H1 (cell line): Measurements from ENCODE around the gene MRPL42. TPM values are rescaled to one million over a fixed set of nuclear protein-coding genes. Genes with fewer than 3 reads are reported as not detected.

Source experiments
- CTCF ChIA-PET: fragments of 300-600 bp; sonication (Branson Sonifier 250); formaldehyde crosslinking; loops from one replicate; lab custom pipeline; 2021; ENCODE audit not compliant: partially characterized antibody; lab: Charles Lee
- POLR2A ChIA-PET: fragments of 300-600 bp; sonication (Branson Sonifier 250); formaldehyde crosslinking; loops from one replicate; lab custom pipeline; 2021; ENCODE audit warnings: inconsistent platforms; ENCODE audit not compliant: partially characterized antibody; lab: Charles Lee
- DNase-seq, 2 experiments: peaks; one replicate each; pipeline versions ENCODE4 v3.0.0 to v3.0.0-alpha.2; 2010 to 2022; ENCODE audit warnings: low spot score in 2 of 2, low read depth in 1 of 2, mixed read lengths in 1 of 2
- FAIRE-seq: peaks from 2 replicates; lab custom pipeline; 2011; peaks lifted over from hg19 to GRCh38; lab: Jason Lieb, UNC
- H2AFZ ChIP-seq: 2 replicates; pipeline ENCODE4 v1.8.1; 2012; ENCODE audit warnings: low read length, inconsistent platforms
- H2AK5ac ChIP-seq: 2 replicates; pipeline ENCODE4 v1.6.1; 2013; ENCODE audit warnings: low read depth, low read length
- H2BK120ac ChIP-seq: replicated peaks from 2 replicates; pipeline ENCODE3; 2013; ENCODE audit warnings: low read depth, low read length, inconsistent platforms
- H2BK12ac ChIP-seq: 2 replicates; pipeline ENCODE4 v1.6.1; 2013; ENCODE audit warnings: low read depth, low read length
- H2BK15ac ChIP-seq: 2 replicates; pipeline ENCODE4 v1.6.1; 2013; ENCODE audit warnings: low read length
- H2BK20ac ChIP-seq: 2 replicates; pipeline ENCODE4 v1.6.1; 2013; ENCODE audit warnings: low read length
- H2BK5ac ChIP-seq: 2 replicates; pipeline ENCODE4 v1.6.1; 2013; ENCODE audit warnings: low read depth, low read length
- H3K14ac ChIP-seq: 2 replicates; pipeline ENCODE4 v1.6.1; 2013; ENCODE audit warnings: inconsistent platforms; ENCODE audit not compliant: insufficient read length
- H3K18ac ChIP-seq: 2 replicates; pipeline ENCODE4 v1.6.1; 2013; ENCODE audit warnings: low read length; ENCODE audit errors: extremely low read depth
- H3K23ac ChIP-seq: 2 replicates; pipeline ENCODE4 v1.6.1; 2013; ENCODE audit warnings: inconsistent platforms; ENCODE audit not compliant: insufficient read length
- H3K23me2 ChIP-seq: 2 replicates; pipeline ENCODE4 v1.6.1; 2013; ENCODE audit warnings: low read depth, low read length
- H3K27ac ChIP-seq: 2 replicates; pipeline ENCODE4 v1.6.1; 2011; ENCODE audit warnings: low read depth, low read length, inconsistent platforms
- H3K27me3 ChIP-seq, 4 experiments: replicated peaks in 1 of 4; 1 replicate in 1 of 4; 2 replicates in 3 of 4; pipeline versions ENCODE4 v1.6.1 to v1.8.1; 2011 to 2013; ENCODE audit warnings: low read length in 3 of 4, mild to moderate bottlenecking in 3 of 4, inconsistent platforms in 2 of 4, mixed read lengths in 2 of 4, moderate library complexity in 1 of 4; ENCODE audit not compliant: control insufficient read depth in 3 of 4, insufficient read depth in 3 of 4; ENCODE audit errors: extremely low read depth in 1 of 4
- H3K36me3 ChIP-seq, 4 experiments: 2 replicates each; pipeline versions ENCODE4 v1.6.1 to v1.8.1; 2011 to 2013; ENCODE audit warnings: mild to moderate bottlenecking in 4 of 4, low read length in 3 of 4, moderate library complexity in 2 of 4, control low read depth in 1 of 4, inconsistent platforms in 1 of 4; ENCODE audit not compliant: insufficient read depth in 4 of 4, control insufficient read depth in 2 of 4
- H3K4ac ChIP-seq: replicated peaks from 2 replicates; pipeline ENCODE3; 2013; ENCODE audit warnings: low read length, low read depth, mixed read lengths, inconsistent platforms; ENCODE audit not compliant: insufficient read length
- H3K4me1 ChIP-seq, 4 experiments: replicated peaks in 1 of 4; 1 replicate in 1 of 4; 2 replicates in 3 of 4; pipeline versions ENCODE4 v1.6.1 to v1.8.1; 2011 to 2013; ENCODE audit warnings: low read length in 3 of 4, inconsistent platforms in 2 of 4, mixed read lengths in 1 of 4; ENCODE audit not compliant: insufficient read depth in 4 of 4, control insufficient read depth in 3 of 4
- H3K4me2 ChIP-seq, 2 experiments: 2 replicates each; pipeline versions ENCODE4 v1.6.1 to v1.8.1; 2011 to 2013; ENCODE audit warnings: low read depth in 2 of 2, low read length in 2 of 2, control low read depth in 1 of 2, inconsistent platforms in 1 of 2, mild to moderate bottlenecking in 1 of 2; ENCODE audit not compliant: insufficient read depth in 1 of 2
- H3K4me3 ChIP-seq, 4 experiments: fragments of 200-600, 300-600 bp in 1 of 4; sonication (generic), shearing (Covaris generic), sonication (Bioruptor Twin) in 1 of 4; 2 replicates each; pipeline versions ENCODE4 v1.5.1 to v1.8.1; 2011 to 2016; ENCODE audit warnings: low read length in 4 of 4, low read depth in 3 of 4, control low read depth in 2 of 4, inconsistent platforms in 2 of 4, mild to moderate bottlenecking in 2 of 4, mixed read lengths in 1 of 4, moderate library complexity in 1 of 4; ENCODE audit not compliant: insufficient read depth in 2 of 4; ENCODE audit errors: extremely low read depth in 1 of 4
- H3K56ac ChIP-seq: replicated peaks from 2 replicates; pipeline ENCODE3; 2013; ENCODE audit warnings: low read depth, mild to moderate bottlenecking, mixed read lengths, low read length, inconsistent platforms; ENCODE audit not compliant: insufficient read length
- H3K79me1 ChIP-seq: 2 replicates; pipeline ENCODE4 v1.6.1; 2013; ENCODE audit warnings: low read depth, low read length, control low read depth
- H3K79me2 ChIP-seq, 2 experiments: 2 replicates each; pipeline versions ENCODE4 v1.6.1 to v1.8.1; 2012 to 2013; ENCODE audit warnings: low read length in 2 of 2, mild to moderate bottlenecking in 2 of 2, inconsistent platforms in 1 of 2; ENCODE audit not compliant: insufficient read depth in 2 of 2, control insufficient read depth in 1 of 2
- H3K9ac ChIP-seq, 4 experiments: replicated peaks in 1 of 4; 1 replicate in 1 of 4; 2 replicates in 3 of 4; pipeline versions ENCODE4 v1.6.1 to v1.8.1; 2011 to 2013; ENCODE audit warnings: low read depth in 3 of 4, low read length in 3 of 4, control low read depth in 2 of 4, mild to moderate bottlenecking in 2 of 4, moderate library complexity in 2 of 4, inconsistent platforms in 1 of 4; ENCODE audit errors: extremely low read depth in 1 of 4
- H3K9me3 ChIP-seq, 2 experiments: 2 replicates each; pipeline versions ENCODE4 v1.6.1 to v1.8.1; 2012 to 2013; ENCODE audit warnings: mild to moderate bottlenecking in 2 of 2, moderate library complexity in 2 of 2, control low read depth in 1 of 2, inconsistent platforms in 1 of 2, low read depth in 1 of 2, low read length in 1 of 2, mixed read lengths in 1 of 2; ENCODE audit not compliant: insufficient read depth in 2 of 2
- H4K20me1 ChIP-seq, 2 experiments: replicated peaks in 1 of 2; 2 replicates each; pipeline versions ENCODE3 to v1.8.1; 2011 to 2013; ENCODE audit warnings: inconsistent platforms in 2 of 2, low read length in 2 of 2, mild to moderate bottlenecking in 1 of 2; ENCODE audit not compliant: insufficient read depth in 2 of 2, control insufficient read depth in 1 of 2
- H4K5ac ChIP-seq: 2 replicates; pipeline ENCODE4 v1.6.1; 2013; ENCODE audit warnings: low read length, low read depth, mixed read lengths, inconsistent platforms; ENCODE audit not compliant: insufficient read length
- H4K8ac ChIP-seq: 2 replicates; pipeline ENCODE4 v1.8.0; 2013; ENCODE audit warnings: mild to moderate bottlenecking, moderate library complexity, low read length, inconsistent platforms; ENCODE audit not compliant: insufficient read depth; ENCODE audit errors: extremely low read depth
- H4K91ac ChIP-seq: replicated peaks from 2 replicates; pipeline ENCODE3; 2013; ENCODE audit warnings: low read length, mixed read lengths, inconsistent platforms; ENCODE audit not compliant: insufficient read length
- ASH2L ChIP-seq: fragments of 200-600, 300-600 bp; sonication (generic); IDR thresholded peaks from one replicate; pipeline ENCODE4 v1.7.1; 2017; ENCODE audit warnings: low read length
- BACH1 ChIP-seq: IDR thresholded peaks from 2 replicates; pipeline ENCODE4 v1.6.1; 2012; ENCODE audit warnings: low read length, improper control_type of control experiment
- BRCA1 ChIP-seq: IDR thresholded peaks from 2 replicates; pipeline ENCODE4 v1.6.1; 2012; ENCODE audit warnings: low read depth, low read length, improper control_type of control experiment
- CEBPB ChIP-seq: IDR thresholded peaks from 2 replicates; pipeline ENCODE4 v1.6.1; 2012; ENCODE audit warnings: low read depth, low read length
- EGR1 ChIP-seq: IDR thresholded peaks from 2 replicates; pipeline ENCODE4 v1.6.1; 2011; ENCODE audit warnings: low read depth, low read length, borderline replicate concordance
- EP300 ChIP-seq, 2 experiments: IDR thresholded peaks; 1 replicate in 1 of 2; 2 replicates in 1 of 2; pipeline ENCODE4 v1.6.1; 2011 to 2012; ENCODE audit warnings: low read depth in 2 of 2, low read length in 2 of 2, mild to moderate bottlenecking in 2 of 2, borderline replicate concordance in 1 of 2, inconsistent platforms in 1 of 2, moderate library complexity in 1 of 2
- SIRT6 ChIP-seq: IDR thresholded peaks from one replicate; pipeline ENCODE4 v1.7.1; 2012; ENCODE audit warnings: low read length, inconsistent platforms
- SP2 ChIP-seq: IDR thresholded peaks from 2 replicates; pipeline ENCODE4 v1.6.1; 2012; ENCODE audit warnings: mild to moderate bottlenecking, low read length, inconsistent platforms
- SRF ChIP-seq: IDR thresholded peaks from 2 replicates; pipeline ENCODE4 v1.6.1; 2011; ENCODE audit warnings: mild to moderate bottlenecking, low read depth, low read length, moderate library complexity
- SUZ12 ChIP-seq: fragments of 200-600 bp; sonication (generic); IDR thresholded peaks from 2 replicates; pipeline ENCODE4 v1.6.1; 2012; ENCODE audit warnings: mild to moderate bottlenecking, inconsistent platforms, low read length, moderate library complexity, mixed read lengths
- WGBS, 2 experiments: shearing (Covaris generic) in 1 of 2; methylation state at CpG; one replicate each; pipeline versions ENCODE4 v1.1.6 to v1.1.7; 2013 to 2015; ENCODE audit warnings: low lambda C conversion rate in 2 of 2, mixed read lengths in 2 of 2, inconsistent platforms in 1 of 2, low coverage in 1 of 2, missing lambda C conversion rate in 1 of 2; ENCODE audit not compliant: insufficient replicate concordance in 2 of 2, insufficient coverage in 1 of 2, insufficient read length in 1 of 2; ENCODE audit errors: extremely low coverage in 1 of 2, missing lambda C conversion rate in 1 of 2; 5-methylcytosine and 5-hydroxymethylcytosine counted together
- polyA plus RNA-seq, 7 experiments: library from polyadenylated mRNA; depleted of rRNA in 3 of 7; stranded (reverse) in 5 of 7; unstranded in 2 of 7; fragments of >200 nt in 5 of 7; fragments of 200-250 nt in 2 of 7; gene quantifications; 1 replicate in 5 of 7; 2 replicates in 1 of 7; 4 replicates in 1 of 7; pipeline versions ENCODE4 v1.2.1 to v1.2.3, GENCODE V29; 2011 to 2013; ENCODE audit warnings: missing spikeins in 2 of 7, mixed read lengths in 2 of 7
- total RNA-seq: library from RNA; stranded (reverse); fragmentation: NEBNext Ultra II Directional; extraction: Animal tissue kit (Norgen Biotek cat#: 25700); gene quantifications from 2 replicates; pipeline ENCODE4 v1.2.1, GENCODE V29; 2021
- TF ChIP-seq, protein P1 (sequence below): IDR thresholded peaks from 2 replicates; pipeline ENCODE4 v1.6.1; 2011; ENCODE audit warnings: low read length, improper control_type of control experiment
- TF ChIP-seq, protein P2 (sequence below): IDR thresholded peaks from 2 replicates; pipeline ENCODE4 v1.6.1; 2011; ENCODE audit warnings: low read depth, mild to moderate bottlenecking, low read length; ENCODE audit not compliant: insufficient read depth

The MRPL42 gene
- total and polyA plus RNA-seq, 2 of the 8 experiments (the other 6 are each of a cell fraction or from before 2014, with no cell fraction given), result 110 to 176 TPM

DNA sequence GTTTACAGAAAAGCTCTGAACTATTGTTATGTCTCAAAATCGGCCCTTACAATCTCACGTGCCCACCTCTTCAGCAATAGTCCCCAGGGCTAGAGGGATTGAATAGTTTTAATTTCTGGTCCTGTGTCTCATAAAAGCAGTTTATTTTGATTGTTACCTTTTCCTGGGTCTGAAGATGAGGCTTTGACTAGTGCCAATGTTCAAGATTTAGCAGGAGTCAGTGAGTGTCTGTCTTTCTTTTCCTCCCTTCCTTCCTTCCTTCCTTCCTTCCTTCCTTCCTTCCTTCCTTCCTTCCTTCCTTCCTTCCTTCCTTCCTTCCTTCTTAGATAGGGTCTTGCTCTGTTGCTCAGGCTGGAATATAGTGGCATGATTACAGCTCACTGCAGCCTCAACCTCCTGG lies 80.5 kb downstream of the MRPL42 start:
- no peak overlapping the region for H2AK5ac ChIP-seq
- no peaks in the 10 kb centered on the region for H3K27me3 ChIP-seq
- no peaks in the 10 kb centered on the region for H3K9me3 ChIP-seq
- H3K79me2 ChIP-seq, result no peaks in the 10 kb centered on the region
- H4K8ac ChIP-seq, result no peak overlapping the region
- no peak overlapping the region for H2BK20ac ChIP-seq
- no peak overlapping the region for H3K27ac ChIP-seq
- H3K36me3 ChIP-seq, result no peaks in the 10 kb centered on the region
- H3K56ac ChIP-seq, result no peak overlapping the region
- no peaks in the 10 kb centered on the region for H4K20me1 ChIP-seq
- no peak overlapping the region for H3K18ac ChIP-seq
- H3K14ac ChIP-seq, result no peak overlapping the region
- TF ChIP-seq BRCA1, result no peak
- no peak for TF ChIP-seq SP2
- no peak for TF ChIP-seq SRF
- no peak for TF ChIP-seq SUZ12
- TF ChIP-seq ASH2L, result no peak
- TF ChIP-seq EGR1, result no peak
- TF ChIP-seq EP300 (IDR thresholded peaks at IDR 0.05; ENCODE audit: borderline replicate concordance in 1 of 2, low read depth in 2 of 2, low read length in 2 of 2), result no peak
- no peak for TF ChIP-seq SIRT6
- TF ChIP-seq, protein P1, sequence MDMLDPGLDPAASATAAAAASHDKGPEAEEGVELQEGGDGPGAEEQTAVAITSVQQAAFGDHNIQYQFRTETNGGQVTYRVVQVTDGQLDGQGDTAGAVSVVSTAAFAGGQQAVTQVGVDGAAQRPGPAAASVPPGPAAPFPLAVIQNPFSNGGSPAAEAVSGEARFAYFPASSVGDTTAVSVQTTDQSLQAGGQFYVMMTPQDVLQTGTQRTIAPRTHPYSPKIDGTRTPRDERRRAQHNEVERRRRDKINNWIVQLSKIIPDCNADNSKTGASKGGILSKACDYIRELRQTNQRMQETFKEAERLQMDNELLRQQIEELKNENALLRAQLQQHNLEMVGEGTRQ, result no peak
- TF ChIP-seq, protein P2, sequence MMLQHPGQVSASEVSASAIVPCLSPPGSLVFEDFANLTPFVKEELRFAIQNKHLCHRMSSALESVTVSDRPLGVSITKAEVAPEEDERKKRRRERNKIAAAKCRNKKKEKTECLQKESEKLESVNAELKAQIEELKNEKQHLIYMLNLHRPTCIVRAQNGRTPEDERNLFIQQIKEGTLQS, result no peak
- no peak for TF ChIP-seq BACH1
- TF ChIP-seq CEBPB, result no peak
- 86% methylated on average over 2 of the region's 2 CpGs; no CpG with 5 or more reads in 1 of the 2 experiments for WGBS, 2 experiments
- CTCF ChIA-PET, result interaction anchor here (0.6 to 1.4 kb wide), 2 partner anchors 332 to 348 kb away, joined by 3 to 4 read pairs; no protein-coding TSS in a partner anchor
- H3K79me1 ChIP-seq, result no peaks in the 10 kb centered on the region
- no peak for DNase-seq
- no peak overlapping the region for H4K91ac ChIP-seq
- H2BK5ac ChIP-seq, result no peak overlapping the region
- H3K4ac ChIP-seq, result no peak overlapping the region
- FAIRE-seq, result no peak
- POLR2A ChIA-PET, result no interaction called here
- H2AFZ ChIP-seq, result peak overlapping the region; percentile 29; the same call in 1 of the 2 replicates
- no peaks in the 10 kb centered on the region for H3K4me1 ChIP-seq
- no peak overlapping the region for H2BK120ac ChIP-seq
- no peak overlapping the region for H3K9ac ChIP-seq
- H3K23ac ChIP-seq, result no peak overlapping the region
- H3K4me3 ChIP-seq, result no peak overlapping the region
- no peaks in the 10 kb centered on the region for H3K23me2 ChIP-seq
- H4K5ac ChIP-seq, result no peak overlapping the region
- no peak overlapping the region for H2BK12ac ChIP-seq
- no peak overlapping the region for H2BK15ac ChIP-seq
- no peak overlapping the region for H3K4me2 ChIP-seq
